Liver (tissue), 9 donors: ENCODE results near the gene CATSPER4. TPM values are rescaled to one million over a fixed set of nuclear protein-coding genes. Genes with fewer than 3 reads are reported as not detected.

Experiments
- DNase-seq: peaks from one replicate; pipeline ENCODE4 v3.0.0-alpha.2; 2017; ENCODE audit warnings: low spot score
- H3K27ac ChIP-seq, 2 donors: one replicate each; pipeline ENCODE4 v1.7.0; 2013; ENCODE audit warnings: inconsistent platforms in 2 of 2, low read length in 2 of 2, control low read depth in 1 of 2, low read depth in 1 of 2, mild to moderate bottlenecking in 1 of 2
- H3K27me3 ChIP-seq, 4 donors: one replicate each; pipeline versions ENCODE4 v1.6.1 to v1.7.0; 2013; ENCODE audit warnings: low read length in 3 of 4, inconsistent platforms in 1 of 4, mild to moderate bottlenecking in 1 of 4, moderate library complexity in 1 of 4; ENCODE audit not compliant: control insufficient read depth in 4 of 4, insufficient read depth in 4 of 4
- H3K36me3 ChIP-seq, 4 donors: one replicate each; pipeline versions ENCODE4 v1.6.1 to v1.7.0; 2013; ENCODE audit warnings: low read length in 3 of 4, mild to moderate bottlenecking in 3 of 4, low read depth in 1 of 4, moderate library complexity in 1 of 4; ENCODE audit not compliant: control insufficient read depth in 4 of 4, insufficient read depth in 3 of 4
- H3K4me1 ChIP-seq, 4 donors: one replicate each; pipeline versions ENCODE4 v1.6.1 to v1.7.0; 2013; ENCODE audit warnings: low read length in 3 of 4, mild to moderate bottlenecking in 3 of 4, moderate library complexity in 1 of 4; ENCODE audit not compliant: control insufficient read depth in 4 of 4, insufficient read depth in 4 of 4
- H3K4me3 ChIP-seq, 3 donors: one replicate each; pipeline versions ENCODE4 v1.6.1 to v1.7.0; 2013; ENCODE audit warnings: low read length in 3 of 3, control low read depth in 1 of 3, low read depth in 1 of 3, mild to moderate bottlenecking in 1 of 3
- H3K9ac ChIP-seq, 2 donors: one replicate each; pipeline ENCODE4 v1.7.0; 2013; ENCODE audit warnings: low read length in 2 of 2, mild to moderate bottlenecking in 2 of 2, moderate library complexity in 2 of 2, control low read depth in 1 of 2, low read depth in 1 of 2
- H3K9me3 ChIP-seq, 4 donors: one replicate each; pipeline versions ENCODE4 v1.6.1 to v1.7.0; 2013; ENCODE audit warnings: low read length in 3 of 4; ENCODE audit not compliant: control insufficient read depth in 4 of 4
- EGR1 ChIP-seq, 2 donors: IDR thresholded peaks; 2 replicates each; pipeline ENCODE4 v1.6.1; 2016 to 2018; ENCODE audit warnings: antibody characterized with exemption in 2 of 2, low read depth in 2 of 2
- FOXA1 ChIP-seq: IDR thresholded peaks from 2 replicates; pipeline ENCODE4 v1.6.1; 2016; ENCODE audit warnings: antibody characterized with exemption
- FOXA2 ChIP-seq: IDR thresholded peaks from 2 replicates; pipeline ENCODE4 v1.6.1; 2016; ENCODE audit warnings: antibody characterized with exemption
- GABPA ChIP-seq, 2 donors: IDR thresholded peaks in 1 of 2; conservative IDR thresholded peaks in 1 of 2; 2 replicates each; pipeline ENCODE4 v1.6.1; 2016; ENCODE audit warnings: antibody characterized with exemption in 2 of 2, mild to moderate bottlenecking in 1 of 2, moderate library complexity in 1 of 2
- HNF4A ChIP-seq, 2 donors: conservative IDR thresholded peaks; 2 replicates each; pipeline ENCODE4 v1.6.1; 2016; ENCODE audit warnings: antibody characterized with exemption in 2 of 2, mild to moderate bottlenecking in 2 of 2
- HNF4G ChIP-seq: IDR thresholded peaks from 2 replicates; pipeline ENCODE4 v1.6.1; 2016; ENCODE audit warnings: antibody characterized with exemption
- JUND ChIP-seq, 2 donors: IDR thresholded peaks; 2 replicates each; pipeline ENCODE4 v1.6.1; 2016; ENCODE audit warnings: antibody characterized with exemption in 2 of 2
- RXRA ChIP-seq, 2 donors: IDR thresholded peaks; 2 replicates each; pipeline ENCODE4 v1.6.1; 2017 to 2018; ENCODE audit warnings: antibody characterized with exemption in 2 of 2, mild to moderate bottlenecking in 1 of 2
- SP1 ChIP-seq: IDR thresholded peaks from 2 replicates; pipeline ENCODE4 v1.6.1; 2018; ENCODE audit warnings: antibody characterized with exemption, mild to moderate bottlenecking
- TAF1 ChIP-seq: conservative IDR thresholded peaks from 2 replicates; pipeline ENCODE4 v1.6.1; 2016; ENCODE audit warnings: antibody characterized with exemption, mild to moderate bottlenecking
- YY1 ChIP-seq: IDR thresholded peaks from 2 replicates; pipeline ENCODE4 v1.6.1; 2016; ENCODE audit warnings: antibody characterized with exemption, mild to moderate bottlenecking
- WGBS: extraction: QIAGEN DNeasy Blood & Tissue Kit; methylation state at CpG from one replicate; pipeline ENCODE4 v1.1.7; 2013; 5-methylcytosine and 5-hydroxymethylcytosine counted together
- polyA plus RNA-seq, 2 donors: library from polyadenylated mRNA; stranded (reverse) in 1 of 2; unstranded in 1 of 2; fragments of 200-250 nt in 1 of 2; fragments of >200 nt in 1 of 2; fragmentation: Nextera tagmentation in 1 of 2; extraction: Ambion mirVana in 1 of 2; gene quantifications; one replicate each; pipeline versions ENCODE4 v1.2.1 to v1.2.3, GENCODE V29; 2013 to 2015
- total RNA-seq, 2 donors: library from RNA; depleted of rRNA; stranded (reverse); fragments of >200 nt; gene quantifications; one replicate each; pipeline ENCODE4 v1.2.3, GENCODE V29; 2014
- TF ChIP-seq, protein P1 (sequence below): IDR thresholded peaks from 2 replicates; pipeline ENCODE4 v1.6.1; 2016; ENCODE audit warnings: antibody characterized with exemption
- TF ChIP-seq, protein P2 (sequence below): IDR thresholded peaks from 2 replicates; pipeline ENCODE4 v1.6.1; 2016; ENCODE audit warnings: antibody characterized with exemption
- TF ChIP-seq, protein P3 (sequence below): IDR thresholded peaks from 2 replicates; pipeline ENCODE4 v1.6.1; 2016; ENCODE audit warnings: antibody characterized with exemption, mild to moderate bottlenecking
- TF ChIP-seq, protein P4 (sequence below): IDR thresholded peaks from 2 replicates; pipeline ENCODE4 v1.6.1; 2016; ENCODE audit warnings: antibody characterized with exemption
- donor health status: healthy.
- donor health status: healthy.
- donor health status: healthy.
- donor health status: healthy.
- donor health status: healthy.

CATSPER4 gene
- total and polyA plus RNA-seq, 4 donors = not detected

DNA sequence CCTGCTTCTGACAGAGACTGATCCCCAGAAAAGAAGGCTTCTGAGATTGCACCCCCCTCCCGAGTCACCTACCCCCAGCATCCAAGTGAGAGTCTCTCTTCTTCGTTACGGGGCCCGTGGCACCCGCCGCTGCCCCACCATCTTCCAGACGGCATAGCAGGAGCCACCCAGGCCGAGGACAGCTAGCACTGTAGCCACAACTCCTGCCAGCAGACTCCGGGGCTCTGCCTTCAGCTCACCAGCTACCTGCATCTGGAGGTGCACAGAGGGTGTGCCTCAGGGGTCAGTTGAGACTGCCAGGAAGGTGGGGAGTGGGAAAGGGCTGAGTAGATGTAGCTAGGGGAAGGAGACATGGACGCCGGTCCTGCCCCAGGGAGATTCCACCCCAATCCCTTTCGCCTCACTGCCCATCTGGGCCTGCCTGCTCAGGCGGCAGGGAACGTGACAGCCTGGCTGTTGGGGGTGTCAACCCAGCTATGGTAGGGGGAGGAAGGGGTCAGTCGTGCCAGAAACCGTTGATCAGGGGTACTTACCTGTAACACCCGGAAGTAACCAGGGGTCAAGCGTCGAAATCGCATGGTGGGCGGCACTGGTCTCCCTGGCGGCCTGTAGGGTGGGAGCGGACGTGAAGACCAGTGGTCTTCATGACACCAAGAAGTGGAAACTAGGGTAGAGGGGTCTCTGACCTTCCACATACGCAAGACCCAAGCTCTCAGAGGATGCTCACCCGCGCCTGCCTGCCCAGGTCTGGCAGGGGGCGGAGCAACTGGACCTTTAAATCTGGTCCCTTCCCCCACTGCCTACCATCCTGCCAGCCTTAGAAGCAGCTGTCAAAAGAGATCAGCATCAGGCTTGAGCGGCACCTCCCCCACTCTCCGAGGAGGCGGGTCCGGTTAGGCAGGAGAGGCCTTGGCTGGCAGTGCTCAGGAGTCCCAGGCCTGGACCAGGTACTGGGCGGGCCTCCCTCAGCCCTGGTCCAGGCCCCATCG lies 19.0 kb upstream of the CATSPER4 start, which contains the start of gene ZNF593OS (continued):
- no peak for TF ChIP-seq FOXA1
- TF ChIP-seq HNF4G = no peak
- TF ChIP-seq EGR1 (IDR thresholded peaks at IDR 0.05; ENCODE audit: low read depth in 2 of 2) = no peak
- no peak for TF ChIP-seq TAF1
- no peak for TF ChIP-seq JUND (IDR thresholded peaks at IDR 0.05)
- TF ChIP-seq RXRA (IDR thresholded peaks at IDR 0.05) = no peak
- TF ChIP-seq SP1 = no peak
- TF ChIP-seq, protein P1, sequence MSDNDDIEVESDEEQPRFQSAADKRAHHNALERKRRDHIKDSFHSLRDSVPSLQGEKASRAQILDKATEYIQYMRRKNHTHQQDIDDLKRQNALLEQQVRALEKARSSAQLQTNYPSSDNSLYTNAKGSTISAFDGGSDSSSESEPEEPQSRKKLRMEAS = no peak
- TF ChIP-seq HNF4A (conservative IDR thresholded peaks at IDR 0.05) = no peak

DNA sequence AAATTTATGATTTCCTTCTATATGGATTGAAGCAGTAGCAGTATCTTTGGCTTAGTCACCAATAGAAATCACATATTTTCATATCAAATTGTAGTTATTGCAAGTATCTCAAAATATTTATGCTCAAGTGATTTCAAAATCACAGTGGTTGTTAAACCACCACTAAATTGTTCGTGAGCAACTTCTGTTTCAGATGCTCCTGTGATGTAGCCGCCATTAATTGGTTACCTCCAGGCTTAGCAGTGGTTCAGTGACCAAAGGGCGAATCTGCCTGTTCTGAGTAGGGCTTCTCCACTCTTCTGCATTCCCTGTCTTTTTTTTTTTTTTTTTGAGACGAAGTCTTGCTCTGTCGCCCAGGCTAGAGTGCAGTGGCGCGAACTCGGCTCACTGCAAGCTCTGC lies 15.1 kb upstream of the CATSPER4 start:
- no peaks in the 10 kb centered on the region for H3K36me3 ChIP-seq
- TF ChIP-seq YY1 = no peak
- TF ChIP-seq, protein P2, sequence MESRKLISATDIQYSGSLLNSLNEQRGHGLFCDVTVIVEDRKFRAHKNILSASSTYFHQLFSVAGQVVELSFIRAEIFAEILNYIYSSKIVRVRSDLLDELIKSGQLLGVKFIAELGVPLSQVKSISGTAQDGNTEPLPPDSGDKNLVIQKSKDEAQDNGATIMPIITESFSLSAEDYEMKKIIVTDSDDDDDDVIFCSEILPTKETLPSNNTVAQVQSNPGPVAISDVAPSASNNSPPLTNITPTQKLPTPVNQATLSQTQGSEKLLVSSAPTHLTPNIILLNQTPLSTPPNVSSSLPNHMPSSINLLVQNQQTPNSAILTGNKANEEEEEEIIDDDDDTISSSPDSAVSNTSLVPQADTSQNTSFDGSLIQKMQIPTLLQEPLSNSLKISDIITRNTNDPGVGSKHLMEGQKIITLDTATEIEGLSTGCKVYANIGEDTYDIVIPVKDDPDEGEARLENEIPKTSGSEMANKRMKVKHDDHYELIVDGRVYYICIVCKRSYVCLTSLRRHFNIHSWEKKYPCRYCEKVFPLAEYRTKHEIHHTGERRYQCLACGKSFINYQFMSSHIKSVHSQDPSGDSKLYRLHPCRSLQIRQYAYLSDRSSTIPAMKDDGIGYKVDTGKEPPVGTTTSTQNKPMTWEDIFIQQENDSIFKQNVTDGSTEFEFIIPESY = no peak
- WGBS = 96% methylated on average over 8 of the region's 8 CpGs
- no peak overlapping the region for H3K27ac ChIP-seq
- no peaks in the 10 kb centered on the region for H3K9me3 ChIP-seq
- H3K4me1 ChIP-seq = peaks cover 4 to 11% (median 7%) of the 10 kb centered on the region in 4 donors
- no peaks in the 10 kb centered on the region for H3K27me3 ChIP-seq
- no peak overlapping the region for H3K9ac ChIP-seq
- DNase-seq = no peak
- H3K4me3 ChIP-seq = no peak overlapping the region

DNA sequence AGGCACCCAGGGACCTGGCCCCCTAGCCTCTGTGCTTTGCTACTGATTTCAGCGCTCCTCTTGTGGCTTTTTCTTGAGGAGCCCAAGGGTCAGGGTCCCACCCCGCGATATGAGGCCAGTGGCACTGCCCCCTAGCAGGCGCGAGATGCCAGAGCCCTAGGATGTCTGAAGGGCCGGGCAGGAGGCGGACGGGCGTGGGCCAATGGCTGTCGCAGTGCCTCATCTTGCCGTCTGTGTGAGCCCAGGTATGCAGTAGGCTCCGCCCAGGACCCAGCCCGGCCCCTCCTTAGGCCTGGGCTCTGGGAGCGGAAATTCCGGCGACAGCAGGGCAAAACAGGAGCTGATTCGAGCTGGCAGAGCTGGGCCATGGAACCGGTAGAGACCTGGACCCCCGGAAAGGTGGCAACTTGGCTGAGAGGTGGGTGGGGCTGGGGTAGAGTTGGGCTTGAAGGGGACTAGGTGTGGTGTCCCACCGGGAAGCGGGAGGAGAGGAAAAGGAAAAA lies 13.2 kb upstream of the CATSPER4 start, which contains the start of gene CNKSR1:
CNKSR1 (plus strand) TSS at position 310 of the 503 bp plus-strand sequence; CDS start at position 367, 57 bp downstream.
- Histone ChIP-seq H3K4me3 (no peak within 1 kb of the TSS), H3K36me3 (no peaks in the 10 kb centered on the region), H3K27me3 (no peaks in the 10 kb centered on the region), H3K4me1 (no peaks in the 10 kb centered on the region), H3K27ac (no peak within 1 kb of the TSS), H3K9me3 (no peaks in the 10 kb centered on the region), H3K9ac (no peak within 1 kb of the TSS)
- no peak for TF ChIP-seq HNF4G
- TF ChIP-seq FOXA2 = no peak
- no peak for DNase-seq
- 42% methylated on average over 21 of the region's 21 CpGs for WGBS

DNA sequence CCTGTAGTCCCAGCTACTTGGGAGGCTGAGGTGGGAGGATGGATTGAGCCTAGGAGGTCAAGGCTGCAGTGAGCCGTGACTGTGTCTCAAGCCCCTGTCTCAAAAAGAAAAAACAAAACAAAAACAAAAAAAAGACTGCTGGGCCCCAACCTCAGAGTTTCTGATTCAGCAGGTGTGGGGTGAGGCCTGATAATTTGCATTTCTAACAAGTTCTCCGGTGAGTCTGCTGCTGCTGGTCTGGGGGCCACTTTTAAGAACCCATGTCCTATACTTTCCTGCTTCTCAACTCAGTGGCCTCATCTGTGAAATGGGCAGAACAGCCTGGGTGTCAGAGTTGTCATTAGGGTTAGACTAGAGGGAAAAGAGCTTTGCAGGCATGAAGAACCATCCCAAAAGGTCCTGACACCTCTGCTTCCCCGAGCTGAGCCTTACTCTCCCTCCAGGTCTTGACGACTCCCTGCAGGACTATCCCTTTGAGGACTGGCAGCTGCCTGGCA lies 10.3 kb upstream of the CATSPER4 start:
- no peak for DNase-seq
- H3K36me3 ChIP-seq = no peaks in the 10 kb centered on the region
- TF ChIP-seq RXRA (IDR thresholded peaks at IDR 0.05) = no peak
- no peak for TF ChIP-seq TAF1
- no peak for TF ChIP-seq GABPA (IDR thresholded peaks at IDR 0.05 in 1 of 2, conservative IDR thresholded peaks at IDR 0.05 in 1 of 2)
- TF ChIP-seq FOXA1 = no peak
- TF ChIP-seq FOXA2 = no peak
- TF ChIP-seq EGR1 (IDR thresholded peaks at IDR 0.05; ENCODE audit: low read depth in 2 of 2) = no peak
- TF ChIP-seq JUND (IDR thresholded peaks at IDR 0.05) = no peak
- TF ChIP-seq SP1 = no peak
- TF ChIP-seq YY1 = no peak
- TF ChIP-seq, protein P2 = no peak
- no peak for TF ChIP-seq HNF4A (conservative IDR thresholded peaks at IDR 0.05)
- TF ChIP-seq, protein P3, sequence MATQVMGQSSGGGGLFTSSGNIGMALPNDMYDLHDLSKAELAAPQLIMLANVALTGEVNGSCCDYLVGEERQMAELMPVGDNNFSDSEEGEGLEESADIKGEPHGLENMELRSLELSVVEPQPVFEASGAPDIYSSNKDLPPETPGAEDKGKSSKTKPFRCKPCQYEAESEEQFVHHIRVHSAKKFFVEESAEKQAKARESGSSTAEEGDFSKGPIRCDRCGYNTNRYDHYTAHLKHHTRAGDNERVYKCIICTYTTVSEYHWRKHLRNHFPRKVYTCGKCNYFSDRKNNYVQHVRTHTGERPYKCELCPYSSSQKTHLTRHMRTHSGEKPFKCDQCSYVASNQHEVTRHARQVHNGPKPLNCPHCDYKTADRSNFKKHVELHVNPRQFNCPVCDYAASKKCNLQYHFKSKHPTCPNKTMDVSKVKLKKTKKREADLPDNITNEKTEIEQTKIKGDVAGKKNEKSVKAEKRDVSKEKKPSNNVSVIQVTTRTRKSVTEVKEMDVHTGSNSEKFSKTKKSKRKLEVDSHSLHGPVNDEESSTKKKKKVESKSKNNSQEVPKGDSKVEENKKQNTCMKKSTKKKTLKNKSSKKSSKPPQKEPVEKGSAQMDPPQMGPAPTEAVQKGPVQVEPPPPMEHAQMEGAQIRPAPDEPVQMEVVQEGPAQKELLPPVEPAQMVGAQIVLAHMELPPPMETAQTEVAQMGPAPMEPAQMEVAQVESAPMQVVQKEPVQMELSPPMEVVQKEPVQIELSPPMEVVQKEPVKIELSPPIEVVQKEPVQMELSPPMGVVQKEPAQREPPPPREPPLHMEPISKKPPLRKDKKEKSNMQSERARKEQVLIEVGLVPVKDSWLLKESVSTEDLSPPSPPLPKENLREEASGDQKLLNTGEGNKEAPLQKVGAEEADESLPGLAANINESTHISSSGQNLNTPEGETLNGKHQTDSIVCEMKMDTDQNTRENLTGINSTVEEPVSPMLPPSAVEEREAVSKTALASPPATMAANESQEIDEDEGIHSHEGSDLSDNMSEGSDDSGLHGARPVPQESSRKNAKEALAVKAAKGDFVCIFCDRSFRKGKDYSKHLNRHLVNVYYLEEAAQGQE = no peak
- TF ChIP-seq, protein P4, sequence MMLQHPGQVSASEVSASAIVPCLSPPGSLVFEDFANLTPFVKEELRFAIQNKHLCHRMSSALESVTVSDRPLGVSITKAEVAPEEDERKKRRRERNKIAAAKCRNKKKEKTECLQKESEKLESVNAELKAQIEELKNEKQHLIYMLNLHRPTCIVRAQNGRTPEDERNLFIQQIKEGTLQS = no peak

More for the DNA sequence above, 10.3 kb upstream of the CATSPER4 start:
- H3K27ac ChIP-seq = no peak overlapping the region
- 91% methylated on average over 4 of the region's 4 CpGs for WGBS
- H3K9me3 ChIP-seq = no peaks in the 10 kb centered on the region
- no peak overlapping the region for H3K9ac ChIP-seq
- H3K27me3 ChIP-seq = no peaks in the 10 kb centered on the region
- no peak overlapping the region for H3K4me3 ChIP-seq
- H3K4me1 ChIP-seq = no peaks in the 10 kb centered on the region
